ENCODE data around the gene COX7B2. TPM values are rescaled to one million over a fixed set of nuclear protein-coding genes. Genes with fewer than 3 reads are reported as not detected.

The COX7B2 gene
- total and polyA plus RNA-seq, 2 of the 13 experiments (the other 11 are each of a cell fraction or from before 2014, with no cell fraction given), result not detected

GRCh38 chr4:46944345-46944744 lies 35.3 kb upstream of the COX7B2 start:
- H3K9me3 ChIP-seq (ENCODE audit: low read length), result no peaks in the 10 kb centered on the region
- H3K79me2 ChIP-seq (ENCODE audit: insufficient read depth, low read length), result no peaks in the 10 kb centered on the region
- ChIA-PET POLR2A (no interaction called here), CTCF (ENCODE audit: low intra/inter-chr PET ratio, low total read pairs) (no interaction called here)
- no peak overlapping the region for H3K27ac ChIP-seq (ENCODE audit: extremely low read length, insufficient read depth, low read length)
- no peak overlapping the region for H3K4me2 ChIP-seq (ENCODE audit: low read depth, low read length)
- H3K4me3 ChIP-seq (replicated peaks in 1 of 3; ENCODE audit: insufficient read depth in 1 of 3, low read depth in 2 of 3, low read length in 3 of 3), result no peak overlapping the region
- no peak for TF ChIP-seq ZBTB7A (CRISPR knock-in tag; IDR thresholded peaks at IDR 0.05)
- no peak for TF ChIP-seq U2AF2 (IDR thresholded peaks at IDR 0.05; ENCODE audit: low read depth, low read length)
- no peak for TF ChIP-seq ELF4 (CRISPR knock-in tag; IDR thresholded peaks at IDR 0.05; ENCODE audit: borderline replicate concordance)
- TF ChIP-seq TOE1 (CRISPR knock-in tag; IDR thresholded peaks at IDR 0.05), result no peak
- no peak for TF ChIP-seq ZNF205 (CRISPR knock-in tag; IDR thresholded peaks at IDR 0.05)
- no peak for TF ChIP-seq KLF11 (CRISPR knock-in tag; IDR thresholded peaks at IDR 0.05)
- no peak for TF ChIP-seq HDAC6 (IDR thresholded peaks at IDR 0.05; ENCODE audit: low read depth, low read length)
- TF ChIP-seq SKI (IDR thresholded peaks at IDR 0.05; ENCODE audit: partially characterized antibody), result no peak
- TF ChIP-seq HHEX (CRISPR knock-in tag; IDR thresholded peaks at IDR 0.05), result no peak
- TF ChIP-seq CENPX (CRISPR knock-in tag; IDR thresholded peaks at IDR 0.05), result no peak
- TF ChIP-seq IKZF1 (IDR thresholded peaks at IDR 0.05), result no peak
- TF ChIP-seq MXD4 (CRISPR knock-in tag; IDR thresholded peaks at IDR 0.05), result no peak
- TF ChIP-seq, protein P1, sequence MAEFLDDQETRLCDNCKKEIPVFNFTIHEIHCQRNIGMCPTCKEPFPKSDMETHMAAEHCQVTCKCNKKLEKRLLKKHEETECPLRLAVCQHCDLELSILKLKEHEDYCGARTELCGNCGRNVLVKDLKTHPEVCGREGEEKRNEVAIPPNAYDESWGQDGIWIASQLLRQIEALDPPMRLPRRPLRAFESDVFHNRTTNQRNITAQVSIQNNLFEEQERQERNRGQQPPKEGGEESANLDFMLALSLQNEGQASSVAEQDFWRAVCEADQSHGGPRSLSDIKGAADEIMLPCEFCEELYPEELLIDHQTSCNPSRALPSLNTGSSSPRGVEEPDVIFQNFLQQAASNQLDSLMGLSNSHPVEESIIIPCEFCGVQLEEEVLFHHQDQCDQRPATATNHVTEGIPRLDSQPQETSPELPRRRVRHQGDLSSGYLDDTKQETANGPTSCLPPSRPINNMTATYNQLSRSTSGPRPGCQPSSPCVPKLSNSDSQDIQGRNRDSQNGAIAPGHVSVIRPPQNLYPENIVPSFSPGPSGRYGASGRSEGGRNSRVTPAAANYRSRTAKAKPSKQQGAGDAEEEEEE (CRISPR knock-in tag; IDR thresholded peaks at IDR 0.05; ENCODE audit: borderline replicate concordance), result no peak
- no peak for TF ChIP-seq KLF13 (CRISPR knock-in tag; IDR thresholded peaks at IDR 0.05)
- TF ChIP-seq PHF21A (CRISPR knock-in tag; IDR thresholded peaks at IDR 0.05), result no peak
- H3K36me3 ChIP-seq (replicated peaks in 1 of 2; ENCODE audit: control insufficient read depth in 1 of 2, insufficient read depth in 2 of 2, low read length in 2 of 2), result no peaks in the 10 kb centered on the region
- intact Hi-C loops (cut with micrococcal nuclease; ENCODE audit: unreplicated experiment) (no loop called here), in situ Hi-C loops (cut with HindIII; ENCODE audit: extremely low pct_ligation_motif_present, low pct_unique_long_range_greater_than_20kb) (no loop called here)
- H4K20me1 ChIP-seq (ENCODE audit: insufficient read depth, low read length), result no peaks in the 10 kb centered on the region
- WGBS (ENCODE audit: low lambda C conversion rate), result 64% methylated on average over 1 of the region's 1 CpG
- no peak overlapping the region for H3K9ac ChIP-seq (ENCODE audit: insufficient read depth, low read depth, low read length)
- DNase-seq (ENCODE audit: low spot score), result no peak
- no peak overlapping the region for H2AFZ ChIP-seq (ENCODE audit: low read length)
- ATAC-seq, result no peak
- no peaks in the 10 kb centered on the region for H3K27me3 ChIP-seq (ENCODE audit: control insufficient read depth in 1 of 2, insufficient read depth in 2 of 2, low read length in 2 of 2)
- BruUV-seq (replicated peaks), result no TSS peak
- no peaks in the 10 kb centered on the region for H3K4me1 ChIP-seq (ENCODE audit: insufficient read depth, low read length)
- no peak for FAIRE-seq

Data from HepG2 (cell line).